ENCODE results near the gene TBC1D9B. TPM values are rescaled to one million over a fixed set of nuclear protein-coding genes. Genes with fewer than 3 reads are reported as not detected.

Gene TBC1D9B
- total RNA-seq, 4 donors from 2014 or later, result 75.5 to 115 (median 94.3) TPM

GRCh38 chr5:179820483-179821297 lies 87.0 kb downstream of the TBC1D9B start, which contains the start of gene SQSTM1:
TSS of gene SQSTM1 (plus strand) at chr5:179820905. CDS start at chr5:179820937, 32 bp downstream.
- peak; percentile 74 to 76 for DNase-seq
- intact Hi-C loops (cut with DNase I), result no loop called here

GRCh38 chr5:179820127-179820482 lies 87.6 kb downstream of the TBC1D9B start:
- Histone ChIP-seq H3K27me3 (no peaks in the 10 kb centered on the region), H3K27ac (peak overlapping the region; percentile 97 to 100 (median 99)), H3K4me3 (replicated peaks in 1 of 3) (peak overlapping the region in 2 of 3 donors; percentile 99 to 100), H3K9me3 (no peaks in the 10 kb centered on the region), H3K36me3 (peaks cover 26 to 37% of the 10 kb centered on the region in 2 donors), H3K4me1 (peaks cover 61 to 69% of the 10 kb centered on the region in 2 donors)
- 25 to 38% methylated on average over 8 to 11 of the region's 12 CpGs for WGBS, 2 donors
- no peak for DNase-seq
- TF ChIP-seq POLR2A (IDR thresholded peaks at IDR 0.05), result no peak
- no peak for TF ChIP-seq CTCF (IDR thresholded peaks at IDR 0.05)
- intact Hi-C loops (cut with DNase I), result no loop called here

More at GRCh38 chr5:179820483-179821297, 87.0 kb downstream of the TBC1D9B start, which contains the start of gene SQSTM1:
- Histone ChIP-seq H3K27ac (peak within 1 kb of the TSS; percentile 97 to 100 (median 99)), H3K36me3 (peaks cover 32 to 43% of the 10 kb centered on the region in 2 donors), H3K9me3 (no peaks in the 10 kb centered on the region), H3K4me3 (replicated peaks in 1 of 3) (peak within 1 kb of the TSS; percentile 99 to 100 (median 99)), H3K4me1 (peaks cover 62 to 69% of the 10 kb centered on the region in 2 donors), H3K27me3 (no peaks in the 10 kb centered on the region)
- peak; percentile 99 to 100 for TF ChIP-seq POLR2A (IDR thresholded peaks at IDR 0.05)
- peak in 2 of 6 experiments; percentile 9 to 13 for TF ChIP-seq CTCF (IDR thresholded peaks at IDR 0.05)
- 5% methylated on average over 7 of the region's 81 CpGs; no CpG with 5 or more reads in 1 of the 2 donors for WGBS, 2 donors

- peak overlapping the region in 1 of 3 donors; percentile 100 for H3K4me3 ChIP-seq (replicated peaks in 1 of 3)
- H3K9me3 ChIP-seq, result no peaks in the 10 kb centered on the region
- WGBS, 2 donors, result 20 to 21% methylated on average over 7 to 13 of the region's 26 CpGs
- no peaks in the 10 kb centered on the region for H3K27me3 ChIP-seq
- TF ChIP-seq POLR2A (IDR thresholded peaks at IDR 0.05) (peak in 1 of 2 donors; percentile 3), CTCF (IDR thresholded peaks at IDR 0.05) (no peak)
- peaks cover 55 to 63% of the 10 kb centered on the region in 2 donors for H3K4me1 ChIP-seq
- peaks cover 20 to 31% of the 10 kb centered on the region in 2 donors for H3K36me3 ChIP-seq
- peak overlapping the region; percentile 97 to 100 (median 99) for H3K27ac ChIP-seq
- intact Hi-C loops (cut with DNase I), result no loop called here
- DNase-seq, result peak; percentile 84 to 86
Measured at GRCh38 chr5:179819296-179820126, 88.2 kb downstream of the TBC1D9B start.

- H3K27ac ChIP-seq, result peak overlapping the region; percentile 97 to 100 (median 99)
- no peaks in the 10 kb centered on the region for H3K27me3 ChIP-seq
- H3K9me3 ChIP-seq, result no peaks in the 10 kb centered on the region
- TF ChIP-seq POLR2A (IDR thresholded peaks at IDR 0.05), result peak in 1 of 2 donors; percentile 76
- TF ChIP-seq CTCF (IDR thresholded peaks at IDR 0.05), result no peak
- WGBS, 2 donors, result 3 to 4% methylated on average over 17 to 22 of the region's 35 CpGs
- H3K36me3 ChIP-seq, result peaks cover 13 to 24% of the 10 kb centered on the region in 2 donors
- peak; percentile 97 to 98 for DNase-seq
- intact Hi-C loops (cut with DNase I), result no loop called here
- peak overlapping the region in 1 of 3 donors; percentile 100 for H3K4me3 ChIP-seq (replicated peaks in 1 of 3)
- peaks cover 48 to 56% of the 10 kb centered on the region in 2 donors for H3K4me1 ChIP-seq
Measured at GRCh38 chr5:179818746-179819295, 88.9 kb downstream of the TBC1D9B start.

All from thyroid gland (tissue), 4 donors.